Endothelial cell of umbilical vein (primary cell): ENCODE data around the gene FBXO22. TPM values are rescaled to one million over a fixed set of nuclear protein-coding genes. Genes with fewer than 3 reads are reported as not detected.

Experiments
- BruUV-seq: library from RNA; stranded (reverse); fragments of 400-500 nt; replicated peaks from 2 replicates; lab custom pipeline; 2021; lab: Mats Ljungman, UMichigan
- CTCF ChIA-PET: fragments of 300-600, 350-600 bp; sonication (Branson Sonifier 250); formaldehyde crosslinking; loops from one replicate; lab custom pipeline; 2021; ENCODE audit warnings: antibody characterized with exemption, inconsistent platforms; lab: Charles Lee
- POLR2A ChIA-PET: fragments of 300-600, 350-600 bp; sonication (Branson Sonifier 250); formaldehyde crosslinking; loops from one replicate; lab custom pipeline; 2021; ENCODE audit warnings: antibody characterized with exemption, inconsistent platforms; lab: Charles Lee
- DNase-seq: peaks from one replicate; pipeline ENCODE4 v3.0.0-alpha.2; 2011; ENCODE audit warnings: low read depth, low spot score
- FAIRE-seq: peaks from 2 replicates; lab custom pipeline; 2011; peaks lifted over from hg19 to GRCh38; lab: Jason Lieb, UNC
- H2AFZ ChIP-seq: 2 replicates; pipeline ENCODE4 v1.6.0; 2012; ENCODE audit warnings: low read depth, low read length, control low read depth, inconsistent platforms
- H3K27ac ChIP-seq: 2 replicates; pipeline ENCODE4 v1.5.1; 2011; ENCODE audit warnings: low read depth, mild to moderate bottlenecking, control low read depth, low read length, moderate library complexity; ENCODE audit not compliant: insufficient read depth
- H3K27me3 ChIP-seq, 2 experiments: 2 replicates each; pipeline versions ENCODE4 v1.6.0 to v1.6.1; 2011; ENCODE audit warnings: low read length in 2 of 2, mixed read lengths in 1 of 2; ENCODE audit not compliant: control insufficient read depth in 2 of 2, insufficient read depth in 2 of 2
- H3K36me3 ChIP-seq, 2 experiments: 2 replicates in 1 of 2; 3 replicates in 1 of 2; pipeline ENCODE4 v1.5.1; 2011; ENCODE audit warnings: low read length in 2 of 2, mild to moderate bottlenecking in 1 of 2, moderate library complexity in 1 of 2; ENCODE audit not compliant: control insufficient read depth in 2 of 2, insufficient read depth in 2 of 2; ENCODE audit errors: extremely low read depth in 1 of 2
- H3K4me1 ChIP-seq: 3 replicates; pipeline ENCODE4 v1.5.1; 2011; ENCODE audit warnings: mild to moderate bottlenecking, low read length; ENCODE audit not compliant: control insufficient read depth, insufficient read depth; ENCODE audit errors: extremely low read depth
- H3K4me2 ChIP-seq: 2 replicates; pipeline ENCODE4 v1.6.1; 2011; ENCODE audit warnings: low read length, control low read depth, mixed read lengths; ENCODE audit not compliant: insufficient read depth
- H3K4me3 ChIP-seq, 3 experiments: fragments of 200-600 bp in 1 of 3; sonication (generic), shearing (Covaris generic) in 1 of 3; replicated peaks in 1 of 3; 2 replicates each; pipeline ENCODE4 v1.5.1; 2011 to 2016; ENCODE audit warnings: control low read depth in 3 of 3, low read length in 3 of 3, mild to moderate bottlenecking in 2 of 3, inconsistent platforms in 1 of 3, low read depth in 1 of 3, moderate library complexity in 1 of 3; ENCODE audit not compliant: insufficient read depth in 1 of 3
- H3K79me2 ChIP-seq: 2 replicates; pipeline ENCODE4 v1.6.0; 2012; ENCODE audit warnings: low read length, inconsistent platforms; ENCODE audit not compliant: control insufficient read depth, insufficient read depth
- H3K9ac ChIP-seq: replicated peaks from 2 replicates; pipeline ENCODE3; 2011; ENCODE audit warnings: low read length, control low read depth; ENCODE audit not compliant: insufficient read depth; ENCODE audit errors: extremely low read depth
- H3K9me1 ChIP-seq: replicated peaks from 3 replicates; pipeline ENCODE4 v1.6.0; 2011; ENCODE audit warnings: mild to moderate bottlenecking, low read length; ENCODE audit not compliant: control insufficient read depth, insufficient read depth; ENCODE audit errors: extremely low read depth
- H3K9me3 ChIP-seq: replicated peaks from 2 replicates; pipeline ENCODE4 v1.5.1; 2012; ENCODE audit warnings: low read length, inconsistent platforms; ENCODE audit not compliant: control insufficient read depth, insufficient read depth
- H4K20me1 ChIP-seq: replicated peaks from 2 replicates; pipeline ENCODE3; 2011; ENCODE audit warnings: mild to moderate bottlenecking, low read length; ENCODE audit not compliant: control insufficient read depth, insufficient read depth; ENCODE audit errors: extremely low read depth
- EZH2 ChIP-seq: IDR thresholded peaks from 2 replicates; pipeline ENCODE4 v1.6.1; 2012; ENCODE audit warnings: borderline replicate concordance, low read depth, mild to moderate bottlenecking, moderate library complexity, low read length, inconsistent platforms; ENCODE audit not compliant: severe bottlenecking
- FOS ChIP-seq: IDR thresholded peaks from 2 replicates; pipeline ENCODE4 v1.6.1; 2011; ENCODE audit warnings: mild to moderate bottlenecking, low read length, moderate library complexity, borderline replicate concordance; ENCODE audit not compliant: insufficient read depth
- GATA2 ChIP-seq: IDR thresholded peaks from 2 replicates; pipeline ENCODE4 v1.7.0; 2011; ENCODE audit warnings: low read depth, mild to moderate bottlenecking, moderate library complexity, mixed read lengths, low read length; ENCODE audit not compliant: insufficient read length, insufficient read depth
- JUN ChIP-seq: IDR thresholded peaks from 2 replicates; pipeline ENCODE4 v1.6.1; 2011; ENCODE audit warnings: borderline replicate concordance, low read depth; ENCODE audit not compliant: insufficient read length, insufficient read depth
- MYC ChIP-seq: IDR thresholded peaks from one replicate; pipeline ENCODE4 v1.6.1; 2011; ENCODE audit warnings: mild to moderate bottlenecking, low read depth, low read length
- POLR2A ChIP-seq: IDR thresholded peaks from 2 replicates; pipeline ENCODE4 v1.6.1; 2012; ENCODE audit warnings: low read depth, mild to moderate bottlenecking, control low read depth, low read length
- POLR2AphosphoS5 ChIP-seq: IDR thresholded peaks from 2 replicates; pipeline ENCODE4 v1.6.1; 2012; ENCODE audit warnings: low read depth, mild to moderate bottlenecking, control low read depth, low read length, moderate library complexity; ENCODE audit not compliant: insufficient read depth
- dilution Hi-C: fragments of 300-500 bp; cut with MboI; formaldehyde crosslinking; loops from one replicate; pipeline ENCODE4 v1.15.0; 2019; ENCODE audit warnings: low sequenced_read_pairs; ENCODE audit not compliant: extremely low pct_ligation_motif_present
- intact Hi-C: fragments of 100-400 bp; cut with micrococcal nuclease; formaldehyde crosslinking; loops from one replicate; pipeline ENCODE4 v1.10.0; 2022
- polyA plus RNA-seq, 4 experiments: library from polyadenylated mRNA; depleted of rRNA in 3 of 4; stranded (reverse) in 3 of 4; unstranded in 1 of 4; fragments of >200 nt; gene quantifications; 2 replicates each; pipeline versions ENCODE4 v1.2.1 to v1.2.3, GENCODE V29; 2011 to 2012; ENCODE audit warnings: missing spikeins in 1 of 4
- total RNA-seq: library from RNA; stranded (reverse); gene quantifications from 2 replicates; pipeline ENCODE4 v1.2.3, GENCODE V29; 2021
- TF ChIP-seq, protein P1 (sequence below), 2 donors: IDR thresholded peaks; 1 replicate in 1 of 2; 2 replicates in 1 of 2; pipeline ENCODE4 v1.5.1; 2011; ENCODE audit warnings: low read length in 2 of 2, mild to moderate bottlenecking in 2 of 2, moderate library complexity in 2 of 2, control low read depth in 1 of 2, inconsistent platforms in 1 of 2, low read depth in 1 of 2; ENCODE audit not compliant: insufficient read depth in 1 of 2; ENCODE audit errors: extremely low read depth in 1 of 2
- TF ChIP-seq, protein P2 (sequence below): IDR thresholded peaks from 2 replicates; pipeline ENCODE4 v1.6.1; 2011; ENCODE audit not compliant: insufficient read depth, insufficient read length

The FBXO22 gene
- total and polyA plus RNA-seq, 2 donors (not counting 3 experiments of a cell fraction or from before 2014, with no cell fraction given) = 20.8 to 41.6 TPM

DNA sequence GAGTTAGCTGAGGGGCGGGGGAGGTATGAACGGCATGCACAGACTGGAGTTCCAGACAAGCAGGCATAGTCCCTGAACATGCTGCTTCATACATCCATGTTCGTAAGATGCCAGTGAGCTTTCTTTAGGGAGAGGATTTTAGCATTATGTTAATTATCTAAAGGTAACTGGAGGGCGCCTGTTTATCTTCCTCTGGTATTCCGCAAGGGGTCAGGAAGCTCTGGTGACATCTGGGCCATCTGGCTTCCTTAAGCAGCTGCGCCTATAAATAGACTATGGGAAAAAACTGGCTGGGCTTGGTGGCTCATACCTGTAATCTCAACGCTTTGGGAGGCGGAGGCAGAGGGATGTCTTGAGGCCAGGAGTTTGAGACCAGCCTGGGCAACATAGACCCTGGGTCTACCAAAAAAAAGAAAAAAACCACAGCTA, 1.5 kb upstream of the FBXO22 start:
- intact Hi-C loops (no loop called here), dilution Hi-C loops (no loop called here)
- no peak overlapping the region for H3K9ac ChIP-seq
- H2AFZ ChIP-seq = no peak overlapping the region
- TF ChIP-seq POLR2AphosphoS5 (no peak), FOS (no peak), EZH2 (no peak), JUN (no peak), MYC (no peak), GATA2 (no peak), POLR2A (no peak)
- TF ChIP-seq, protein P1, sequence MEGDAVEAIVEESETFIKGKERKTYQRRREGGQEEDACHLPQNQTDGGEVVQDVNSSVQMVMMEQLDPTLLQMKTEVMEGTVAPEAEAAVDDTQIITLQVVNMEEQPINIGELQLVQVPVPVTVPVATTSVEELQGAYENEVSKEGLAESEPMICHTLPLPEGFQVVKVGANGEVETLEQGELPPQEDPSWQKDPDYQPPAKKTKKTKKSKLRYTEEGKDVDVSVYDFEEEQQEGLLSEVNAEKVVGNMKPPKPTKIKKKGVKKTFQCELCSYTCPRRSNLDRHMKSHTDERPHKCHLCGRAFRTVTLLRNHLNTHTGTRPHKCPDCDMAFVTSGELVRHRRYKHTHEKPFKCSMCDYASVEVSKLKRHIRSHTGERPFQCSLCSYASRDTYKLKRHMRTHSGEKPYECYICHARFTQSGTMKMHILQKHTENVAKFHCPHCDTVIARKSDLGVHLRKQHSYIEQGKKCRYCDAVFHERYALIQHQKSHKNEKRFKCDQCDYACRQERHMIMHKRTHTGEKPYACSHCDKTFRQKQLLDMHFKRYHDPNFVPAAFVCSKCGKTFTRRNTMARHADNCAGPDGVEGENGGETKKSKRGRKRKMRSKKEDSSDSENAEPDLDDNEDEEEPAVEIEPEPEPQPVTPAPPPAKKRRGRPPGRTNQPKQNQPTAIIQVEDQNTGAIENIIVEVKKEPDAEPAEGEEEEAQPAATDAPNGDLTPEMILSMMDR (IDR thresholded peaks at IDR 0.05; ENCODE audit: extremely low read depth in 1 of 2, insufficient read depth in 1 of 2, low read depth in 1 of 2, low read length in 2 of 2) = no peak
- TF ChIP-seq, protein P2, sequence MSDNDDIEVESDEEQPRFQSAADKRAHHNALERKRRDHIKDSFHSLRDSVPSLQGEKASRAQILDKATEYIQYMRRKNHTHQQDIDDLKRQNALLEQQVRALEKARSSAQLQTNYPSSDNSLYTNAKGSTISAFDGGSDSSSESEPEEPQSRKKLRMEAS = no peak
- no peak overlapping the region for H3K4me2 ChIP-seq
- no peak for FAIRE-seq
- no peaks in the 10 kb centered on the region for H3K9me3 ChIP-seq
- no peaks in the 10 kb centered on the region for H3K27me3 ChIP-seq
- H3K4me1 ChIP-seq = peaks cover 3% of the 10 kb centered on the region
- ChIA-PET POLR2A (no interaction called here), CTCF (interaction anchor here (1.3 kb wide), 1 partner anchor 61 kb away, joined by 3 read pairs; no protein-coding TSS in a partner anchor)
- no peaks in the 10 kb centered on the region for H4K20me1 ChIP-seq
- BruUV-seq = no TSS peak
- H3K36me3 ChIP-seq = no peaks in the 10 kb centered on the region
- no peak for DNase-seq
- no peaks in the 10 kb centered on the region for H3K9me1 ChIP-seq
- H3K79me2 ChIP-seq = peaks cover 23% of the 10 kb centered on the region
- H3K27ac ChIP-seq = no peak overlapping the region
- H3K4me3 ChIP-seq = no peak overlapping the region
